Prostate gland (tissue), 2 donors: Measurements from ENCODE around the gene ARID5A. TPM values are rescaled to one million over a fixed set of nuclear protein-coding genes. Genes with fewer than 3 reads are reported as not detected.

Source experiments
- DNase-seq: peaks from one replicate; pipeline ENCODE4 v3.0.0-alpha.2; 2019; ENCODE audit warnings: low spot score
- H3K27ac ChIP-seq, 2 donors: fragments of 200-600 bp; sonication (generic); 2 replicates each; pipeline ENCODE4 v1.5.1; 2017 to 2019
- H3K27me3 ChIP-seq: fragments of 200-600 bp; sonication (generic); replicated peaks from 2 replicates; pipeline ENCODE4 v1.5.1; 2019; ENCODE audit not compliant: insufficient read depth
- H3K36me3 ChIP-seq, 2 donors: fragments of 200-600 bp; sonication (generic); 1 replicate in 1 of 2; 2 replicates in 1 of 2; pipeline versions ENCODE4 v1.5.1 to v1.8.1; 2017 to 2019
- H3K4me1 ChIP-seq: fragments of 200-600 bp; sonication (generic); replicated peaks from 2 replicates; pipeline ENCODE4 v1.5.1; 2019
- H3K4me3 ChIP-seq, 2 donors: fragments of 200-600 bp; sonication (generic); 2 replicates each; pipeline ENCODE4 v1.5.1; 2017 to 2019
- H3K9me3 ChIP-seq: fragments of 200-600 bp; sonication (generic); 2 replicates; pipeline ENCODE4 v1.5.1; 2017
- CTCF ChIP-seq, 4 experiments: fragments of 200-600 bp in 2 of 4; fragments of 450-650 bp in 2 of 4; sonication (generic) in 2 of 4; IDR thresholded peaks; 1 replicate in 3 of 4; 2 replicates in 1 of 4; pipeline ENCODE4 v1.5.1; 2016 to 2019; ENCODE audit warnings: antibody characterized with exemption in 4 of 4, mild to moderate bottlenecking in 2 of 4, moderate library complexity in 2 of 4
- POLR2A ChIP-seq: fragments of 450-650 bp; IDR thresholded peaks from one replicate; pipeline ENCODE4 v1.6.1; 2016; ENCODE audit warnings: antibody characterized with exemption, mild to moderate bottlenecking
- POLR2AphosphoS5 ChIP-seq: sonication (generic); formaldehyde crosslinking; IDR thresholded peaks from one replicate; pipeline ENCODE4 v1.6.1; 2017; ENCODE audit warnings: antibody characterized with exemption
- WGBS: methylation state at CpG from one replicate; pipeline ENCODE4 v1.1.5; 2018; 5-methylcytosine and 5-hydroxymethylcytosine counted together
- intact Hi-C: fragments of 100-400 bp; cut with DNase I; formaldehyde crosslinking; loops from one replicate; pipeline ENCODE4 v1.14.2; 2022
- total RNA-seq, 2 donors: library from RNA; depleted of rRNA; stranded (reverse); fragments of >200 nt; gene quantifications; one replicate each; pipeline ENCODE4 v1.1.0, GENCODE V29; 2016

The ARID5A gene
- total RNA-seq, 2 donors from 2014 or later: 23.0 to 54.6 TPM

GRCh38 chr2:96577501-96577900 lies 40.9 kb downstream of the ARID5A start:
- intact Hi-C loops: no loop called here

GRCh38 chr2:96578731-96579130 lies 42.2 kb downstream of the ARID5A start:
- H3K27me3 ChIP-seq: no peaks in the 10 kb centered on the region
- intact Hi-C loops: no loop called here
- H3K27ac ChIP-seq: no peak overlapping the region
- DNase-seq: no peak
- no peaks in the 10 kb centered on the region for H3K9me3 ChIP-seq
- WGBS: 90% methylated on average over 3 of the region's 3 CpGs
- TF ChIP-seq POLR2AphosphoS5 (no peak), CTCF (IDR thresholded peaks at IDR 0.05) (no peak), POLR2A (no peak)
- no peak overlapping the region for H3K4me3 ChIP-seq
- H3K4me1 ChIP-seq: no peaks in the 10 kb centered on the region
- H3K36me3 ChIP-seq: no peaks in the 10 kb centered on the region

More at GRCh38 chr2:96577501-96577900, 40.9 kb downstream of the ARID5A start:
- DNase-seq: no peak
- no peaks in the 10 kb centered on the region for H3K9me3 ChIP-seq
- no peaks in the 10 kb centered on the region for H3K4me1 ChIP-seq
- H3K36me3 ChIP-seq: no peaks in the 10 kb centered on the region
- TF ChIP-seq POLR2AphosphoS5: no peak
- no peak for TF ChIP-seq CTCF (IDR thresholded peaks at IDR 0.05)
- TF ChIP-seq POLR2A: no peak
- no peak overlapping the region for H3K4me3 ChIP-seq
- H3K27me3 ChIP-seq: no peaks in the 10 kb centered on the region
- 80% methylated on average over 5 of the region's 5 CpGs for WGBS
- H3K27ac ChIP-seq: no peak overlapping the region

GRCh38 chr2:96579422-96579821 lies 42.9 kb downstream of the ARID5A start:
- H3K27ac ChIP-seq: no peak overlapping the region
- no peaks in the 10 kb centered on the region for H3K36me3 ChIP-seq
- no peak overlapping the region for H3K4me3 ChIP-seq
- H3K4me1 ChIP-seq: no peaks in the 10 kb centered on the region
- H3K27me3 ChIP-seq: no peaks in the 10 kb centered on the region
- TF ChIP-seq POLR2AphosphoS5: no peak
- no peak for TF ChIP-seq CTCF (IDR thresholded peaks at IDR 0.05)
- no peak for TF ChIP-seq POLR2A
- intact Hi-C loops: no loop called here
- no peaks in the 10 kb centered on the region for H3K9me3 ChIP-seq
- no peak for DNase-seq
- WGBS: 95% methylated on average over 2 of the region's 2 CpGs

GRCh38 chr2:96580771-96581170 lies 44.2 kb downstream of the ARID5A start:
- no peaks in the 10 kb centered on the region for H3K9me3 ChIP-seq
- TF ChIP-seq POLR2A (no peak), POLR2AphosphoS5 (no peak), CTCF (IDR thresholded peaks at IDR 0.05) (peak in 1 of 4 experiments; percentile 16)
- H3K27ac ChIP-seq: no peak overlapping the region
- 81% methylated on average over 4 of the region's 4 CpGs for WGBS
- no peaks in the 10 kb centered on the region for H3K27me3 ChIP-seq
- intact Hi-C loops: no loop called here
- H3K4me1 ChIP-seq: no peaks in the 10 kb centered on the region
- no peak overlapping the region for H3K4me3 ChIP-seq
- no peaks in the 10 kb centered on the region for H3K36me3 ChIP-seq
- no peak for DNase-seq

GRCh38 chr2:96584017-96584416 lies 47.5 kb downstream of the ARID5A start:
- Histone ChIP-seq H3K27ac (no peak overlapping the region), H3K4me1 (no peaks in the 10 kb centered on the region), H3K4me3 (no peak overlapping the region), H3K27me3 (no peaks in the 10 kb centered on the region), H3K36me3 (no peaks in the 10 kb centered on the region), H3K9me3 (no peaks in the 10 kb centered on the region)
- no peak for TF ChIP-seq POLR2AphosphoS5
- TF ChIP-seq POLR2A: no peak
- TF ChIP-seq CTCF (IDR thresholded peaks at IDR 0.05): no peak
- no peak for DNase-seq
- 72% methylated on average over 4 of the region's 4 CpGs for WGBS
- intact Hi-C loops: no loop called here
